GF-D8 (cell line): ENCODE results near the gene RETREG1.
A peak's percentile ranks its signal among the peaks of the same experiment; 100 is the strongest.
"Not testable (repeated sequence)": the region's sequence is repeated elsewhere in the genome, so short reads cannot be mapped to it uniquely, and the experiment has no call there.

Experiments
- DNase-seq: peaks from one replicate; lab custom pipeline; 2025; lab: John Stamatoyannopoulos, UW

Gene RETREG1

GRCh38 chr5:16484081-16484480 is 132.7 kb downstream of the RETREG1 start:
- no peak for DNase-seq

- no peak for DNase-seq
These were observed 133.4 kb downstream of the RETREG1 start for GRCh38 chr5:16483361-16483760.

DNA sequence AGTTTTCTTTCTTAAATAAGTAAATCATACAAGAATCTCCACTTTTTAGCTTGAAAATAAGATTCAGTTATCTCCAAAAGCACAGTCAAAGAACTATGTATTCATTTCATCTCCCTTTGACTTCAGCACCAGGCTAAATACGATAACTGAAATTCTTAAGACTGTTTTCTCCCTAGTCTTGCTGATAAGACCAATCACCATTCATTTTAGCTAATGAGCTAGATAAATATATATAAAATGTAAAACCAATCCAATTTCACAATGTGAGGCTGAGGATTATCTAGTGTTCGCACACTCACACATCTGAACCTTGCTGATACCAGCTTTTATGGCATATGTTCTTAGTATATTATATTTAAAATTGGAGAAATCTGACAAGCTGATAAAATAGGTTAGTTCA is 133.9 kb downstream of the RETREG1 start:
- no peak for DNase-seq

- DNase-seq = no peak
These were observed 135.8 kb downstream of the RETREG1 start for GRCh38 chr5:16480821-16481538.

DNA sequence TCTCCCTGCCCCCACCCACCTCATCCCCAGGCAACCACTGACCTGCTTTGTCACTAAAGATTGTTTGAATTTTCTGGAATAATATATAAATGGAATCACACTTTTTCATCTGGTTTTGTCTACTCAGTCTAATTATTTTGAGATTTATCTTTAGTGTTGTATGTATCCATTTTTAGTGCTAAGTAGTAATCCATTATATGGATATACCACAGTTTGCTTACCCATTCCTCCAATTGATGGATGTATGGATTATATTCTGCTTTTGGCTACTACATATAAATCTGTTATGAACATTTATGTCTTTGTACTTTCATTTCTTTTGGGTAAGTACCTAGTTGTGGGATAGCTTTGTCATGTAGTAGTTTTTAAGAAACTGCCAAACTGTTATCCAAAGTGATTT is 136.7 kb downstream of the RETREG1 start:
- DNase-seq = no peak

- no peak for DNase-seq
These were observed 139.3 kb downstream of the RETREG1 start for GRCh38 chr5:16477541-16477940.

- not testable (repeated sequence) for DNase-seq
These were observed 140.4 kb downstream of the RETREG1 start for GRCh38 chr5:16476417-16476816.

GRCh38 chr5:16471387-16471786 is 145.4 kb downstream of the RETREG1 start:
- DNase-seq = no peak

DNA sequence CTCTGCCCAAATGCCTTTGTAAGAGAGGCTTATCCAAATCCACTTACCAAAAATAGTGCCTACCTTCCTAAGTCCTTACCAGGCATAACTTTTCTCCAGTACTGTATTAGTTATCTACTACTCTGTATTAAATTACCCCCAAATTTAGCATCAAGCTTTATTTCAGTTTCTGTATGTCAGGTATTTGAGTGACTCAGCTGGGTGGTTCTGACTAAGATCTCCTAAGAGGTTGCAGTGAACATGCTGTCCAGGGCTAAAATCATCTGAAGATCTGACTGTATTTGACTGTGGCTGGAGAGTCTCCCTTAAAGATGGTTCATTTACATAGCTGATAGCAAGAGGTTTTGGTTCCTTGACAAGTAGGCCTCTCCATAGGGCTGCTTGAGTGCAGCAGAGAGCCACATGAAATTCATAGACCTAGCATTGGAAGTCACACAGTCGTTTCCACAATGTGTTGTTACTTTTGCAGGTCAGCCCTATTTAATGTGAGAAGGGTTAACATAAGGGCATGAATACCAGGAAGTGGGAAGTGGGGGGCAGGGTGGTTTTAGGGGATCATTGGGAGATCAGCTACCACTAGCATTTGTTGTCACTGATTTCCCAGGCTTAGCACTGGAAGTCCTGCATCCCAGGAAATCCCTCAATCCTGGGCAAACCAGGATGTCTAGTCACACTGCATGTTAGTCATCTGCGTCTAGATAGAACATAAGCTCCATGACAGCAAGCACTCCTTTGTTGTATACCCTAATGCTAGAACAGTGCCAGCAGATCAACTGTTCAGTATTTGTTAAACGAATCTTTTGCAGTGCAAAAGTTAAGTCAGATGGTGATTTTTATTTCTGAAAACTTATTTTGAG is 149.2 kb downstream of the RETREG1 start:
- no peak for DNase-seq

GRCh38 chr5:16465544-16466432 is 151.0 kb downstream of the RETREG1 start, which contains the start of gene ZNF622:
ZNF622 (minus strand) TSS chr5:16465800; CDS start chr5:16465665, 135 bp downstream.
- DNase-seq = peak; percentile 79

DNA sequence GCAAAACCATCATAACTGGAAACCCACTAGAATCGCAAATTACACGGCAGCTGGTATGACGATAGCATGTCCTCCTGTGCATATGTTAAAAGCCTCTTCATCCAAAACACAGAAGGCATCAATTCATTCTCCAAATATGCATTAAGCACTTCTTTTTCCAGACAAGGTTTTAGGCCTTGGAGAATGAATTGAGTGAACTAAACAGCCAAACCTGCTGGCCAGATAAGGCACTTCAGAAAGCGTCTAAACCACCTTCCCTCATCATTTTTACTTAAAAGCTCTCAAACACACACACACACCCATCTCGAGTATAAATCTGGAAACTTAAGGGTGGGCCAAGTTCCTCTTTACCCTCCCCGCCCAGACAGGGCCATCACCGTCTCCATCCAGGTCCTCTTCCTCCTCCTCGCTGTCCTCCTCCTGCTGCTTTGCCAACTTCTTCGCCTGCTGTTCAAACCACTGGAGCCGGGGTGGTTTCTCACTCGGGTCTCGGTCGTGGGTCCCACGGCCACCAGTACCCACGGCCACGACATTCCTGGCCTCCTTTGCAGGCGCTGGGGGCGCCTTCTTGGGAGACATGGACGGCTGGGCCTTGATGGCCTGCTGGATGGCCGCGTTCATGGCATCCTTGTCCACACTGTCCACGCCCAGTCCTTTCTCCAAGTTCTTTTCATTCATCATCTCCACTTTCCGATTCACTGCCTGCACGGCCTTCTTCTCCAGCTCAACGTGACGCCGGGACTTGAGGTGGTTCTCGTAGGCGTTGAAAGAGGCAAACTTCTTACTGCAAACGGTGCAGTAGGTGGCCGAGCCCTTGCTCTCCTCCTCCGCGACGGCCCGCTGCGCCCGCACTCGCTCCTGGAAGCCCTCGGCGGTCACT is 151.9 kb downstream of the RETREG1 start:
- peak; percentile 10 for DNase-seq

GRCh38 chr5:16464231-16464630 is 152.6 kb downstream of the RETREG1 start:
- no peak for DNase-seq

DNA sequence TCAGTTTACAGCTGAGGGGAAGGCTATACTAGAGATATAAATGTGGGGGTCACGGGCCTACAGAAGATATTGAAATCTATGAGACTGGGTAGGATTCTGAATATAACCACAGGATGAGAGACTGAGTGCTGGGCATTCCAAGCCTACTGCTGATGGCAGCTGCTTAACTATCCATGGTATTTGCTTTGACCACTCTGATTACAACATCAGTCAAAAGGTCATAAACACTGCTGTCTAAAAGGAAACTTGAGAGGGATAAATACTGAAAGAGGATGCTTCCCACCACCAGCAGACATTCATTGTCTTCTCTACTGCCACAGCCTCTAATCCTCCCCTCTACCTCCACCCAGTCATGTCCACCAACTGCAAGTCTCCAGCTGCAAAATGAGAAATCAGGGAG is 155.0 kb downstream of the RETREG1 start:
- DNase-seq = no peak

GRCh38 chr5:16461026-16461425 is 155.8 kb downstream of the RETREG1 start:
- no peak for DNase-seq

DNA sequence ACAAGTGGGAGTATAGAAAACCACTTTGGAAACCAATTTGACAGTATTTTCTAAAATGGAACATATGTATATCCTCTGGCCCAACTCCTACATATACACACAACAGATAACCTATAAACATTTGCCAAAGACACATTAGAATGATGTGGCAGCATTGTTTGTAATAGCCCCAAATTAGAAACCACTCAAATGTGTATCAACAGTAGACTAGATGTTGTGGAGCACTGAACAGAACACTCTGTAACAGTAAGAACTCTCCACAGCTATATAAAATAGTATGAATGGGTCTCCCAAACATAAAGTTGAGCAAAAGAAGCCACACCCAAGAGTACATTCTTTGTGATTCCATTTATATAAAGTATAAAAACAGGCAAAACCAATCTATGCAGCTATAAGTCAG is 157.3 kb downstream of the RETREG1 start:
- no peak for DNase-seq

DNA sequence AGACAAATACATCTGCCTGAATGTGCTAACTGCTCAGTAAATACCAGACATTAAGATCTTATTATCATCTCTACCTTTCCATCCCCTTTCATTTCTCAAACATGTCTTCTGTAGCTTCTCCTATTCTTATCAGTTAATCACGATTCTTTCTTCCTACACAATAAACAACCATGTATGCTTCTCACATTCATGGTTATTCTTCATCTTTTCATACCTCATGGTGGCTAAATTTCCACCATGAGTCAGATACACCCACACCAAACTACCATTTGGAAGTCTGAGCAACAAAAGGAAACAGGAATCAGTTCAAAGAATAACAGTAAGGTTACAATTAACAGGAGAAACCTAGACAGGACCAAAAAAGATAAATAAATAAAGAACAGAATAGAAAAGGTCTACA is 158.9 kb downstream of the RETREG1 start:
- no peak for DNase-seq

GRCh38 chr5:16457451-16457850 is 159.3 kb downstream of the RETREG1 start:
- no peak for DNase-seq

DNA sequence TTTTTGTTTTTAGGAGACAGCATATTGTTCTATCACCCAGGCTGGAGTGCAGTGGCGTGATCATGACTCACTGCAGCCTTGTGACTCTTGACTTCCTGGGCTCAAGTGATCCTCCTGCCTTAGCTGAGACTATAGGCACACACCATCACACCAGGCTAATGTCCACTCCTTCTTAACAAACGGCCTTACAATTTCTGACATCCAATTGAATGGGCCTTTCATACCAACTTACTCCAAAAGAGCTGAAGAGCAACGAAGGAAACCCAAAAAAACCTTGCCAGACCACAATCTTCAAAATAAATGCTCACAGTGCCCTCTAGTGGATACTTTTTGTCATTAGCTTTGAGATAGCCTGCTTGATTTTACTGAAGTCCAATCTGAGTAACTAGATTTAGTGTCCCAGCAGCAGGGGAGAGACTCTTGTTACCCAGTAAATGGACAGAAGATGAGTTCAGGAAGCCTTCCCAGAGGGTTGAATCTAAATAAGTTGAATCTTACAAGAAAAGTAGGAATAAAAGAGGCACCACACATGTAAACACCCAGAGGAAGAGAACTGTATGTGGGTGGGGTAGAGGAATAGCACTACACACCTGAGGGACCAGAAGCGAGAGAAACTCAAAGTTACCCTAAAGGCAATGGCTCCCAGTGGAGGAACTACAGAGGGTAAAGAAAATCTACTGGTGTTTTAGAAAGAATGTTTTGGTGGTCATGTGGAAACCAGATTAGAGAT is 160.5 kb downstream of the RETREG1 start:
- no peak for DNase-seq

DNA sequence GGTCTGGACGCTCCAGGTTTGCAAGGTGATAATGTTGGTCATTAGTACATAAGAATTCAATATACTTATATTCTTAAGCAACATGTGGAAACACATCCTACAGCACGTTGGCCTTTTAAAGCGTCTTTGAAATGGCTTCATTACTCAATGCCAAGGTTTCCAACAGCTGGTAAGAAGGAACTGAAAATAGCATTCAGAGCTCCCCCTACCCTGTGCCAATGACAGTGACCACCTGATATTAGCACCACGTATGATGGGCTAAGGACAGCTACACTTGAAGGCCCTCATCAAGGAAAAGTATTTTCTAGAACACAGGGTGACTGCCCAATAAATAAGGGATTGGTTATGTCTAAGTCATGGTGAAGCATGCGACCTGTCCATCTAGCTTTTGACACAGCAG is 161.1 kb downstream of the RETREG1 start:
- DNase-seq = no peak

DNA sequence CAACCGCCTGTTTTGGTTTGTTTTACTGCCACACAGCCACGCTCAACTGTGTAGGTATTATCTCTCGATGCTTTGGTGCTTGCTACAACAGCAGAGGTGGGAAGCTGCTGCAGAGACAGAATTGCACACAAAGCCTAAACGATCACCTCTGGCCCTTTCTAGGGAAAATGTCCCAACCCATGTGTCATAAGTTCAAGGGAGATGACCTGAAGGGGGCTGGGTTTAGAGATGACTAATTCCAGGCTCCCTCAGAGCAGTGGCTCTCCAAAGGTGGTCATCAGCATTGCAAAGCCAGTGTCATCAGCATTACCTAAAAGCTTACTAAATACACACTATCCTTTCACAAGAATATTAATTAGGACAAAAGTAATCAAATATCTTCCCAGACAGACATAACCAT is 162.1 kb downstream of the RETREG1 start:
- DNase-seq = no peak

DNA sequence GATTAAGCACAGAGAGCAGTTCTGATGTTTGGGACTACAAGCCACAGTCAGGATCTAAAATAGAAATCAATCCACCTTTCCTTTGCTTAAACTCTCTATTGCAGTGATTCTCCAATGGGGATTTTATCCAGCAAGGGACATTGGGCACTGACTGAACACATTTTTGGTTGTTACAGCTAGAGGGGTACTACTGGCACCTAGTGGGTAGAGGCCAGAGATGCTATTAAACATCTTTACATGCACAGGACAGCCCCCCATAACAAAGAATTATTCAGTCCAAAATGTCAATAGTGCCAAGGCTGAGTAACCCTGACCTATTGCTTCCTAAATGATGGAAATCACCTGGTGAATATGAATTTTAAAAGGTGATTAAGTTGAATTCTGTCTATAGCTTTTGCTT is 163.2 kb downstream of the RETREG1 start:
- DNase-seq = no peak
